Fibroblast of the aortic adventitia (primary cell): ENCODE results near the gene EMD. TPM values are rescaled to one million over a fixed set of nuclear protein-coding genes. Genes with fewer than 3 reads are reported as not detected.
"Not testable (repeated sequence)": the region's sequence is repeated elsewhere in the genome, so short reads cannot be mapped to it uniquely, and the experiment has no call there.

Source experiments
- DNase-seq: peaks from one replicate; pipeline ENCODE4 v3.0.0-alpha.2; 2010; ENCODE audit warnings: low read depth
- H3K4me3 ChIP-seq: 2 replicates; pipeline ENCODE4 v1.5.1; 2011; ENCODE audit warnings: low read depth, mild to moderate bottlenecking, control low read depth, low read length, moderate library complexity
- CTCF ChIP-seq: IDR thresholded peaks from 2 replicates; pipeline ENCODE4 v1.5.1; 2011; ENCODE audit warnings: mild to moderate bottlenecking, low read length, control low read depth, inconsistent platforms; ENCODE audit not compliant: insufficient read depth
- total RNA-seq: library from RNA; depleted of rRNA; stranded (reverse); fragments of >200 nt; gene quantifications from 2 replicates; pipeline ENCODE4 v1.2.3, GENCODE V29; 2012; ENCODE audit warnings: low replicate concordance

EMD gene
- total RNA-seq = 9.6 and 29.9 TPM in 2 replicates

GRCh38 chrX:154378799-154379568 is at the start of gene EMD:
EMD (plus strand) TSS chrX:154379295; CDS start chrX:154379485, 190 bp downstream.
- DNase-seq = peak; percentile 95
- H3K4me3 ChIP-seq = peak within 1 kb of the TSS; percentile 75
- TF ChIP-seq CTCF = no peak

- no peak for DNase-seq
- no peak for TF ChIP-seq CTCF
- H3K4me3 ChIP-seq = no peak overlapping the region
Measured at GRCh38 chrX:154332561-154332960, 46.5 kb upstream of the EMD start.

- no peak for TF ChIP-seq CTCF
- no peak overlapping the region for H3K4me3 ChIP-seq
- DNase-seq = no peak
Measured at GRCh38 chrX:154333116-154333515, 46.0 kb upstream of the EMD start.

- TF ChIP-seq CTCF = no peak
- H3K4me3 ChIP-seq = no peak overlapping the region
- DNase-seq = no peak
Measured at GRCh38 chrX:154333837-154334271, 45.2 kb upstream of the EMD start.

GRCh38 chrX:154334496-154334895 is 44.6 kb upstream of the EMD start:
- no peak for TF ChIP-seq CTCF
- no peak for DNase-seq

GRCh38 chrX:154341399-154342298 is 37.4 kb upstream of the EMD start:
- H3K4me3 ChIP-seq, DNase-seq: not testable (repeated sequence)

More at GRCh38 chrX:154334496-154334895, 44.6 kb upstream of the EMD start:
- no peak overlapping the region for H3K4me3 ChIP-seq

- not testable (repeated sequence) for H3K4me3 ChIP-seq
Measured at GRCh38 chrX:154343063-154343462, 36.0 kb upstream of the EMD start.

GRCh38 chrX:154343620-154344019 is 35.5 kb upstream of the EMD start:
- not testable (repeated sequence) for H3K4me3 ChIP-seq, DNase-seq

More at GRCh38 chrX:154343063-154343462, 36.0 kb upstream of the EMD start:
- not testable (repeated sequence) for DNase-seq
